Measurements from ENCODE around the gene KCNJ12. TPM values are rescaled to one million over a fixed set of nuclear protein-coding genes. Genes with fewer than 3 reads are reported as not detected.

KCNJ12 gene
- total RNA-seq, 1 donor from 2014 or later = not detected

GRCh38 chr17:21368545-21369246, 7.5 kb upstream of the KCNJ12 start:
- ChIA-PET CTCF (no interaction called here), POLR2A (no interaction called here)
- Mint-ChIP-seq H3K4me3 (no peak overlapping the region), H3K27me3 (peaks cover 13% of the 10 kb centered on the region), H3K4me1 (peaks cover 24% of the 10 kb centered on the region), H3K9me3 (no peaks in the 10 kb centered on the region), H3K27ac (no peak overlapping the region), H3K36me3 (ENCODE audit: low read depth) (no peaks in the 10 kb centered on the region)
- ATAC-seq (ENCODE audit: low read depth) (peak; percentile 79), DNase-seq (no peak)
- TF ChIP-seq CTCF (IDR thresholded peaks at IDR 0.05) = no peak
- intact Hi-C loops (cut with micrococcal nuclease) = no loop called here

DNA sequence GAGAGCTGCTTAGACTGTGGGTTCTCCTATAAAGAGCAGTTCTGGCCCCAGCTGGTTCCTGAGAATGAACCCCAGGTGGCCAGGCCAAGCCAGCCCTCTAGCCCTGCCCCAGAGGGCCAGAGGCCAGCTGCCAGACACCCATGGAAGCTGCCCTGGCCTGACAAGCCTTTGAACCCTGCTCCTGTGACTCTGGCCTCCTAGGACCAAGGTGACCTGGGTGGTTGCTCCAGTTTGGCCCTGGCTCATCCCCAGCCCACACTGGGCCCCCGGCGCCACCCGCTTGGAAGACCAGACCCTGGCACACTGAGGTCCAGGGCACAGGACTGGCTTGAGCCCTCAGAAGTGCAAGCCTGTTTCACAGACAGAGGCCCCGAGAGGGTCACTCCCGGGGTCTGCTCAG, 6.8 kb upstream of the KCNJ12 start:
- Mint-ChIP-seq H3K27ac (no peak overlapping the region), H3K4me3 (no peak overlapping the region)
- POLR2A ChIA-PET = no interaction called here

DNA sequence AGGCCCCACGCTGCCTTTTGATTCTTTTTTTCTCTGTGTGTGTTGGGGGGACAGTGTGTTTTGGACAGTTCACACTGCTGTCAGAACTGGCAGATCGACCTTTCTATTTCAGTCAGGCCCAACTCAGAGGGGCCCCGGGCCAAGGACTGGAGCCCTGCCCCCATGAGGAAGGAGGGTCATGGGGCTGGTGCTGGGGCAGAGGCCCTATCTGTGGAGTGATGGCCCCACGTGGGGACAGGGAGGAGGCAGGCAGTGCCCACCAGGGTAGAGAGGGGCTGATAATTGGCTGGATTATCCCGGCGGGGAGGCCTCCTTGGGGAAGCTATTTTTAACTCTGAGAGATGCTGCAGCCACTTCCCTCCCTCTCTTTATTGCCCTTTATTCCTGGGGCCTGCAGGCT, 5.7 kb upstream of the KCNJ12 start:
- CTCF ChIA-PET = interaction anchor here (0.6 kb wide), 1 partner anchor 208 kb away, joined by 3 read pairs; no protein-coding TSS in a partner anchor
- H3K27ac Mint-ChIP-seq = no peak overlapping the region
- peaks cover 22% of the 10 kb centered on the region for H3K27me3 Mint-ChIP-seq
- no peak for DNase-seq
- no peak for ATAC-seq (ENCODE audit: low read depth)
- peaks cover 24% of the 10 kb centered on the region for H3K4me1 Mint-ChIP-seq
- H3K9me3 Mint-ChIP-seq = no peaks in the 10 kb centered on the region
- intact Hi-C loops (cut with micrococcal nuclease) = loop anchor here (10.0 kb wide), 1 partner anchor 84 kb away; no protein-coding TSS in a partner anchor
- TF ChIP-seq CTCF (IDR thresholded peaks at IDR 0.05) = no peak
- POLR2A ChIA-PET = no interaction called here
- H3K4me3 Mint-ChIP-seq = no peak overlapping the region
- no peaks in the 10 kb centered on the region for H3K36me3 Mint-ChIP-seq (ENCODE audit: low read depth)

More for the DNA sequence above, 6.8 kb upstream of the KCNJ12 start:
- Mint-ChIP-seq H3K9me3 (no peaks in the 10 kb centered on the region), H3K4me1 (peaks cover 24% of the 10 kb centered on the region), H3K27me3 (peaks cover 16% of the 10 kb centered on the region), H3K36me3 (ENCODE audit: low read depth) (no peaks in the 10 kb centered on the region)
- TF ChIP-seq CTCF (IDR thresholded peaks at IDR 0.05) = no peak
- DNase-seq = no peak
- intact Hi-C loops (cut with micrococcal nuclease) = no loop called here
- no peak for ATAC-seq (ENCODE audit: low read depth)
- CTCF ChIA-PET = no interaction called here

- ChIA-PET POLR2A (no interaction called here), CTCF (no interaction called here)
- DNase-seq (no peak), ATAC-seq (ENCODE audit: low read depth) (no peak)
- Mint-ChIP-seq H3K4me3 (no peak overlapping the region), H3K4me1 (peaks cover 26% of the 10 kb centered on the region), H3K9me3 (no peaks in the 10 kb centered on the region), H3K36me3 (ENCODE audit: low read depth) (no peaks in the 10 kb centered on the region), H3K27me3 (peaks cover 26% of the 10 kb centered on the region), H3K27ac (no peak overlapping the region)
- no peak for TF ChIP-seq CTCF (IDR thresholded peaks at IDR 0.05)
- intact Hi-C loops (cut with micrococcal nuclease) = loop anchor here (10.0 kb wide), 1 partner anchor 83 kb away; no protein-coding TSS in a partner anchor
These were observed 4.6 kb upstream of the KCNJ12 start for GRCh38 chr17:21371511-21372081.

DNA sequence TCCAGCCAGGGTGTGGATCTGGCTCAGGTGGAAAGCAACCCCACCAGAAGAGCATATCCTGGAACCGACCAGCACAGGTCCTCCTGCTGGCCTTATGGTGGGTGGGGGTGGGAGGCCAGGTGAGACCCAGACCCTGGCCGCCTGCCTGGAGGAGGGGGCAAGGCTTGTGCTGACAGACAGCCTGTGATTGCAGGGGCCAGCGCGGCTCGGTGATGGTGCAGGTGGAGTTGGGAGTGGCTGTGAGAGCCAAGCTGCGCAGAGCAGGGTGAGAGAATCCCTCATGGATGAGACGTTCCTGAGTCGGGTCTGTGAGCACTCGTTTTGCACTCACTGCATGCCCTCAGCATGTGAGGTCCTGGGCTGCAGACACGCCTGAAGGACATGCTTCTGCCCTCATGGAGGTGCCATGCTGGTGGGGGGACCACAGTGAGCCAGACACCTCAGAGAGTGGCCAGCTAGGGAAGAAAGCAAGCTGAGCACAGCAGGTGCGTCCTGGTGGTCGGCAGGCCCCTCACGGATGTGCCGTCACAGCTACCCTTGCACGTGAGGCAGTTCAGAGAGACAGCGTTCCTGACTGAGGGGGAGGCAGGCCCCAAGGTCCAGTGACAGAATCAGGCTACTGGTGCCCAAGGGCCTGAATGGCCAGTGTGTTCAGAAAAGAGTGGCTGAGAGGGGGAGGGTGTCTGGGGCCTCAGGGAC, 3.8 kb upstream of the KCNJ12 start:
- intact Hi-C loops (cut with micrococcal nuclease) = loop anchor here (10.0 kb wide), 1 partner anchor 82 kb away; no protein-coding TSS in a partner anchor
- ATAC-seq (ENCODE audit: low read depth) (no peak), DNase-seq (no peak)
- TF ChIP-seq CTCF (IDR thresholded peaks at IDR 0.05) = no peak
- ChIA-PET POLR2A (no interaction called here), CTCF (interaction anchor here (0.6 kb wide), 1 partner anchor 96 kb away, joined by 3 read pairs; no protein-coding TSS in a partner anchor)
- Mint-ChIP-seq H3K9me3 (no peaks in the 10 kb centered on the region), H3K27me3 (peaks cover 32% of the 10 kb centered on the region), H3K27ac (no peak overlapping the region), H3K36me3 (ENCODE audit: low read depth) (no peaks in the 10 kb centered on the region), H3K4me3 (no peak overlapping the region), H3K4me1 (peaks cover 32% of the 10 kb centered on the region)

Data from activated B cell treated with CpG ODN at 0.5 μM for 24 hours (primary cell).